MCF 10A (cell line): ENCODE measurements around the gene PTX4. TPM values are rescaled to one million over a fixed set of nuclear protein-coding genes. Genes with fewer than 3 reads are reported as not detected.

ENCODE experiments used
- BruUV-seq: library from RNA; stranded (reverse); fragments of 400-500 nt; replicated peaks from 2 replicates; lab custom pipeline; 2021; lab: Mats Ljungman, UMichigan
- CTCF ChIA-PET: fragments of 300-600 bp; sonication (Branson Sonifier 250); formaldehyde crosslinking; extraction: SDS; loops from one replicate; lab custom pipeline; 2021; ENCODE audit warnings: antibody characterized with exemption, inconsistent platforms; lab: Yijun Ruan, JAX
- POLR2A ChIA-PET: fragments of 300-600, 350-650 bp; sonication (Branson Sonifier 250); formaldehyde crosslinking; extraction: SDS; loops from one replicate; lab custom pipeline; 2020; ENCODE audit warnings: antibody characterized with exemption, inconsistent platforms; lab: Yijun Ruan, JAX
- DNase-seq: peaks from one replicate; pipeline ENCODE4 v3.0.0-alpha.2; 2018; ENCODE audit not compliant: unreplicated experiment
- H3K27ac Mint-ChIP-seq: one replicate; pipeline ENCODE4 v1.8.0; 2022; ENCODE audit warnings: mild to moderate bottlenecking, low read depth, mixed read lengths; ENCODE audit not compliant: unreplicated experiment
- H3K27me3 Mint-ChIP-seq: one replicate; pipeline ENCODE4 v1.8.0; 2022; ENCODE audit warnings: mixed read lengths; ENCODE audit not compliant: insufficient read depth, unreplicated experiment
- H3K36me3 Mint-ChIP-seq: one replicate; pipeline ENCODE4 v1.8.0; 2022; ENCODE audit warnings: mild to moderate bottlenecking, moderate library complexity, mixed read lengths; ENCODE audit not compliant: insufficient read depth, unreplicated experiment
- H3K4me1 Mint-ChIP-seq: one replicate; pipeline ENCODE4 v1.8.0; 2022; ENCODE audit warnings: mixed read lengths; ENCODE audit not compliant: insufficient read depth, unreplicated experiment
- H3K4me3 Mint-ChIP-seq: one replicate; pipeline ENCODE4 v1.8.0; 2022; ENCODE audit warnings: mild to moderate bottlenecking, moderate library complexity, mixed read lengths; ENCODE audit not compliant: unreplicated experiment
- H3K9me3 Mint-ChIP-seq: one replicate; pipeline ENCODE4 v1.8.0; 2022; ENCODE audit warnings: mixed read lengths; ENCODE audit not compliant: unreplicated experiment
- intact Hi-C: fragments of 100-400 bp; cut with micrococcal nuclease; formaldehyde crosslinking; loops from 2 replicates; pipeline ENCODE4 v1.14.1; 2022
- total RNA-seq: library from RNA; stranded (reverse); gene quantifications from 2 replicates; pipeline ENCODE4 v1.2.3, GENCODE V29; 2022
- TF ChIP-seq, protein P1 (sequence below): fragments of 200-600 bp; IDR thresholded peaks from one replicate; pipeline ENCODE4 v1.8.0; 2022; ENCODE audit warnings: antibody characterized with exemption, mild to moderate bottlenecking; ENCODE audit not compliant: unreplicated experiment

Gene PTX4
- total RNA-seq, 1 experiment from 2014 or later, result not detected

DNA sequence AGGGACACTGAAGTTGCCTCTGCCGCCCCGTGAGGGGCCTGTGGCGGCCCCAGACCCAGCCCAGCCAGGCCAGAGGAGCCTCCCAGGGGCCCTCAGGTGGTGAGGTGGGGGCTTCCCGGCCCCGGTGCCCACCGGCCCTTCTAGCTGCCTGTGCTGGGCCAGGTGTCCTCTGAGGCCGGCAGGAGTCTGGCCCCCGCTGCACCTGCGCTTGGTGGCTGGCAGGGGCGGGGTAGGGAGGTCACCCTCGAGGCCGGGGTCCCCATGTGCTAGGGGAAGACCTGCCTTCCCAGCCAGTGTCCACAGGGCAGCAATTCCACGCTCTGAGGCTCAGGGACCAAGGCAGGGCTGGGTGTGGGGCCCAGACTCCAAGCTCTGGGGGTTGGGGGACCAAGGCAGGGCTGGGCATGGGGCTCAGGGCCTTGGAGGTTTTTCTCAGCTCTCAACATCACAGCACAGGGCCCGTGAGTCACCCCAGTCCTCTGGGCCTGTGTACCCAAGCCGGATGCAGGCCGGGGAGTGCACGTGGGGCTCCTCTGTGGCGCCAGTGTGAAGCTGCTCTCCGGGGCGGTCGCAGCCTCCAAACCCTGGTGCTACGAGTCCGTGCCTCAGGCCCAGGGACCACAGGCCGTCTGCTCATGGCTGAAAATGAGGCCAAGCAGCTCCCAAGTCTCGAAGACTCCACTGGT is 43.1 kb downstream of the PTX4 start:
- ChIA-PET CTCF (interaction anchor here (0.7 kb wide), 1 partner anchor 13 kb away, joined by 3 read pairs; no protein-coding TSS in a partner anchor), POLR2A (no interaction called here)
- Mint-ChIP-seq H3K27me3 (no peaks in the 10 kb centered on the region), H3K4me1 (no peaks in the 10 kb centered on the region), H3K27ac (no peak overlapping the region), H3K9me3 (no peaks in the 10 kb centered on the region), H3K36me3 (no peaks in the 10 kb centered on the region), H3K4me3 (no peak overlapping the region)
- TF ChIP-seq, protein P1, sequence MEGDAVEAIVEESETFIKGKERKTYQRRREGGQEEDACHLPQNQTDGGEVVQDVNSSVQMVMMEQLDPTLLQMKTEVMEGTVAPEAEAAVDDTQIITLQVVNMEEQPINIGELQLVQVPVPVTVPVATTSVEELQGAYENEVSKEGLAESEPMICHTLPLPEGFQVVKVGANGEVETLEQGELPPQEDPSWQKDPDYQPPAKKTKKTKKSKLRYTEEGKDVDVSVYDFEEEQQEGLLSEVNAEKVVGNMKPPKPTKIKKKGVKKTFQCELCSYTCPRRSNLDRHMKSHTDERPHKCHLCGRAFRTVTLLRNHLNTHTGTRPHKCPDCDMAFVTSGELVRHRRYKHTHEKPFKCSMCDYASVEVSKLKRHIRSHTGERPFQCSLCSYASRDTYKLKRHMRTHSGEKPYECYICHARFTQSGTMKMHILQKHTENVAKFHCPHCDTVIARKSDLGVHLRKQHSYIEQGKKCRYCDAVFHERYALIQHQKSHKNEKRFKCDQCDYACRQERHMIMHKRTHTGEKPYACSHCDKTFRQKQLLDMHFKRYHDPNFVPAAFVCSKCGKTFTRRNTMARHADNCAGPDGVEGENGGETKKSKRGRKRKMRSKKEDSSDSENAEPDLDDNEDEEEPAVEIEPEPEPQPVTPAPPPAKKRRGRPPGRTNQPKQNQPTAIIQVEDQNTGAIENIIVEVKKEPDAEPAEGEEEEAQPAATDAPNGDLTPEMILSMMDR, result no peak
- TSS peak; percentile 57 for BruUV-seq
- no peak for DNase-seq
- intact Hi-C loops, result no loop called here

DNA sequence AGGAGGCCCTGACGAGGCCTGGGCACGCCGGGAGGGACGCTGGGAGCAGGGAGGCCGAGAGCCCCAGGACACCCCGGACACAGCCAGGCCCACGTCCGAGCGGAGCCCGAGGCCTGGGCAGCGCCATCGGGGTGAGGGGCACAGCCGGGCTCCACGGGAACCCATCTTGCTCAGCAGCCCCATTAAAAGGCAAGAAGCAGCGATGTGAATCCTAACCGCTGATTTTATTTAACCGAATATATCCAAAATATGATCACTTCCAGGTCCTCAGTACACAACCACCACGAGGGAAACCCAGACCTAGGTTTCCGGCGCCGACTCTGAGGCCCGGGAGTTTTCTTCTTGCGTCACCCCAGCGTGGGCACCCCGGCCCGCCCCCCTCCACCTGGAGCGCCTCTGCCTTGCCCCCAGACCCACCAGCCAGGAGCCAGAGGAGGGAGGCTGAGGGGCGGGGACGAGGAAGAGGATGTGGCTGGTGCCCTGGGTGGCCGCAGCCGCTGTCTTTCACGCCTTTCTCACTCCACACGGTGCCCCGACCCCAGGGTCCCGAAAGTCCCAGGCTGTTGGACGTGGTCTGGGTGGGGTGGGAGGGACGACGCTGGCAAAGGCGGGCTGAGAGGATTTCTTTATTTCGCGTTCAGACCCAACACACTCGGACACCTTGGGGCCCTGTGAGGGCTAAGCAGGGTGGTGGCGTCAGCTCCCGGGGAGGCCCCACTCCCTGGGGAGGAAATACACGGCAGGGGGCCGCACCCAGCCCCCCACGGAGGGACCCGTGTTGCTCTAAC is 43.8 kb downstream of the PTX4 start:
- no peak for DNase-seq
- POLR2A ChIA-PET, result no interaction called here
- intact Hi-C loops, result no loop called here
- no peaks in the 10 kb centered on the region for H3K9me3 Mint-ChIP-seq
- CTCF ChIA-PET, result no interaction called here
- no peak overlapping the region for H3K27ac Mint-ChIP-seq
- no peaks in the 10 kb centered on the region for H3K36me3 Mint-ChIP-seq
- no peaks in the 10 kb centered on the region for H3K4me1 Mint-ChIP-seq
- no peak overlapping the region for H3K4me3 Mint-ChIP-seq
- no TSS peak for BruUV-seq
- TF ChIP-seq, protein P1, result no peak
- no peaks in the 10 kb centered on the region for H3K27me3 Mint-ChIP-seq

GRCh38 chr16:1443980-1444729 is 44.6 kb downstream of the PTX4 start, which contains the start of gene CCDC154:
TSS of gene CCDC154 (minus strand) at chr16:1444556. CDS start at chr16:1444322, 234 bp downstream.
- no peak for DNase-seq
- ChIA-PET POLR2A (no interaction called here), CTCF (no interaction called here)
- no TSS peak for BruUV-seq
- intact Hi-C loops, result no loop called here
- TF ChIP-seq, protein P1, result no peak
- no peaks in the 10 kb centered on the region for H3K4me1 Mint-ChIP-seq
- H3K36me3 Mint-ChIP-seq, result no peaks in the 10 kb centered on the region
- no peak within 1 kb of the TSS for H3K27ac Mint-ChIP-seq
- no peaks in the 10 kb centered on the region for H3K27me3 Mint-ChIP-seq
- H3K4me3 Mint-ChIP-seq, result no peak within 1 kb of the TSS
- no peaks in the 10 kb centered on the region for H3K9me3 Mint-ChIP-seq
